Esophagus squamous epithelium (tissue), 5 donors: ENCODE results near the gene KIF26B. TPM values are rescaled to one million over a fixed set of nuclear protein-coding genes. Genes with fewer than 3 reads are reported as not detected.

Source experiments
- DNase-seq: peaks from one replicate; lab custom pipeline; 2025; lab: John Stamatoyannopoulos, UW
- H3K27ac ChIP-seq, 4 donors: fragments of 200-600 bp; sonication (generic); one replicate each; pipeline ENCODE4 v1.5.1; 2016 to 2019; ENCODE audit warnings: mild to moderate bottlenecking in 1 of 4
- H3K27me3 ChIP-seq, 4 donors: fragments of 200-600 bp; sonication (generic); 1 replicate in 3 of 4; 2 replicates in 1 of 4; pipeline versions ENCODE4 v1.5.1 to v1.6.0; 2017 to 2021; ENCODE audit warnings: antibody characterized with exemption in 1 of 4
- H3K36me3 ChIP-seq, 3 donors: fragments of 200-600 bp; sonication (generic); one replicate each; pipeline ENCODE4 v1.5.1; 2016 to 2019
- H3K4me1 ChIP-seq, 3 donors: fragments of 200-600 bp; sonication (generic); one replicate each; pipeline ENCODE4 v1.5.1; 2017 to 2019
- H3K4me3 ChIP-seq, 4 donors: fragments of 200-600 bp; sonication (generic); 1 replicate in 3 of 4; 2 replicates in 1 of 4; pipeline ENCODE4 v1.5.1; 2016 to 2019; ENCODE audit warnings: mild to moderate bottlenecking in 2 of 4, moderate library complexity in 1 of 4
- H3K9me3 ChIP-seq, 3 donors: fragments of 200-600 bp; sonication (generic); one replicate each; pipeline ENCODE4 v1.5.1; 2016 to 2019
- CTCF ChIP-seq, 6 experiments: fragments of 450-650 bp in 4 of 6; fragments of 200-600 bp in 2 of 6; sonication (generic) in 2 of 6; IDR thresholded peaks; one replicate each; pipeline ENCODE4 v1.5.1; 2016 to 2019; ENCODE audit warnings: antibody characterized with exemption in 6 of 6, mild to moderate bottlenecking in 4 of 6, moderate library complexity in 4 of 6
- POLR2A ChIP-seq, 4 donors: fragments of 450-650 bp; IDR thresholded peaks; one replicate each; pipeline ENCODE4 v1.6.1; 2017; ENCODE audit warnings: antibody characterized with exemption in 4 of 4, mild to moderate bottlenecking in 4 of 4, moderate library complexity in 3 of 4
- WGBS, 2 donors: methylation state at CpG; one replicate each; pipeline ENCODE4 v1.1.5; 2018; 5-methylcytosine and 5-hydroxymethylcytosine counted together
- intact Hi-C: fragments of 100-400 bp; cut with DNase I; formaldehyde crosslinking; loops from one replicate; pipeline ENCODE4 v1.15.0; 2022
- total RNA-seq, 4 donors: library from RNA; depleted of rRNA; stranded (reverse); fragments of >200 nt; gene quantifications; one replicate each; pipeline ENCODE4 v1.1.0, GENCODE V29; 2016
- donor health status: DM: yes; HTN: yes; CAD: no.

The KIF26B gene
- total RNA-seq, 4 donors from 2014 or later, result 0.23 to 2.7 (median 1.0) TPM

- Histone ChIP-seq H3K27ac (no peak overlapping the region), H3K4me1 (no peaks in the 10 kb centered on the region), H3K27me3 (no peaks in the 10 kb centered on the region), H3K9me3 (no peaks in the 10 kb centered on the region), H3K4me3 (no peak overlapping the region), H3K36me3 (no peaks in the 10 kb centered on the region)
- intact Hi-C loops, result no loop called here
- 27 to 50% methylated on average over 7 of the region's 7 CpGs for WGBS, 2 donors
- no peak for DNase-seq
- TF ChIP-seq CTCF (IDR thresholded peaks at IDR 0.05), result no peak
- no peak for TF ChIP-seq POLR2A (IDR thresholded peaks at IDR 0.05)
These were observed 45.9 kb upstream of the KIF26B start for GRCh38 chr1:245108909-245109308.

GRCh38 chr1:245110406-245110805 is 44.4 kb upstream of the KIF26B start:
- intact Hi-C loops, result no loop called here
- 79 to 98% methylated on average over 2 of the region's 2 CpGs for WGBS, 2 donors
- H3K27ac ChIP-seq, result no peak overlapping the region
- H3K4me1 ChIP-seq, result no peaks in the 10 kb centered on the region
- no peak for DNase-seq
- no peak overlapping the region for H3K4me3 ChIP-seq
- no peak for TF ChIP-seq CTCF (IDR thresholded peaks at IDR 0.05)
- TF ChIP-seq POLR2A (IDR thresholded peaks at IDR 0.05), result no peak
- H3K9me3 ChIP-seq, result no peaks in the 10 kb centered on the region
- H3K27me3 ChIP-seq, result no peaks in the 10 kb centered on the region
- no peaks in the 10 kb centered on the region for H3K36me3 ChIP-seq

GRCh38 chr1:245111073-245111472 is 43.7 kb upstream of the KIF26B start:
- Histone ChIP-seq H3K27me3 (no peaks in the 10 kb centered on the region), H3K27ac (no peak overlapping the region), H3K36me3 (no peaks in the 10 kb centered on the region), H3K9me3 (no peaks in the 10 kb centered on the region), H3K4me1 (no peaks in the 10 kb centered on the region), H3K4me3 (no peak overlapping the region)
- no peak for TF ChIP-seq POLR2A (IDR thresholded peaks at IDR 0.05)
- TF ChIP-seq CTCF (IDR thresholded peaks at IDR 0.05), result no peak
- intact Hi-C loops, result no loop called here
- no peak for DNase-seq
- WGBS, 2 donors, result 63 to 72% methylated on average over 6 of the region's 6 CpGs

GRCh38 chr1:245113649-245114048 is 41.1 kb upstream of the KIF26B start:
- WGBS, 2 donors, result 81 to 90% methylated on average over 9 of the region's 9 CpGs
- intact Hi-C loops, result no loop called here

GRCh38 chr1:245116131-245116530 is 38.7 kb upstream of the KIF26B start:
- H3K4me3 ChIP-seq, result no peak overlapping the region
- no peaks in the 10 kb centered on the region for H3K36me3 ChIP-seq
- no peak overlapping the region for H3K27ac ChIP-seq
- no peak for DNase-seq
- intact Hi-C loops, result no loop called here
- H3K4me1 ChIP-seq, result no peaks in the 10 kb centered on the region
- no peaks in the 10 kb centered on the region for H3K27me3 ChIP-seq
- TF ChIP-seq POLR2A (IDR thresholded peaks at IDR 0.05), result no peak
- no peaks in the 10 kb centered on the region for H3K9me3 ChIP-seq
- 86 to 89% methylated on average over 4 of the region's 4 CpGs for WGBS, 2 donors

More at GRCh38 chr1:245113649-245114048, 41.1 kb upstream of the KIF26B start:
- H3K9me3 ChIP-seq, result no peaks in the 10 kb centered on the region
- DNase-seq, result no peak
- H3K36me3 ChIP-seq, result no peaks in the 10 kb centered on the region
- no peak overlapping the region for H3K4me3 ChIP-seq
- H3K27ac ChIP-seq, result no peak overlapping the region
- no peaks in the 10 kb centered on the region for H3K4me1 ChIP-seq
- no peaks in the 10 kb centered on the region for H3K27me3 ChIP-seq
- TF ChIP-seq POLR2A (IDR thresholded peaks at IDR 0.05), result no peak
- no peak for TF ChIP-seq CTCF (IDR thresholded peaks at IDR 0.05)

GRCh38 chr1:245116751-245117150 is 38.0 kb upstream of the KIF26B start:
- Histone ChIP-seq H3K4me3 (no peak overlapping the region), H3K27ac (no peak overlapping the region), H3K27me3 (no peaks in the 10 kb centered on the region), H3K36me3 (no peaks in the 10 kb centered on the region), H3K9me3 (no peaks in the 10 kb centered on the region), H3K4me1 (no peaks in the 10 kb centered on the region)
- 61 to 65% methylated on average over 3 of the region's 3 CpGs for WGBS, 2 donors
- intact Hi-C loops, result no loop called here
- no peak for DNase-seq
- TF ChIP-seq CTCF (IDR thresholded peaks at IDR 0.05) (no peak), POLR2A (IDR thresholded peaks at IDR 0.05) (no peak)
